HuH-7.5 (cell line): ENCODE results near the gene ZNF521.

Source experiments
- DNase-seq: peaks from one replicate; pipeline ENCODE4 v3.0.0; 2011; ENCODE audit warnings: low spot score

The ZNF521 gene

DNA sequence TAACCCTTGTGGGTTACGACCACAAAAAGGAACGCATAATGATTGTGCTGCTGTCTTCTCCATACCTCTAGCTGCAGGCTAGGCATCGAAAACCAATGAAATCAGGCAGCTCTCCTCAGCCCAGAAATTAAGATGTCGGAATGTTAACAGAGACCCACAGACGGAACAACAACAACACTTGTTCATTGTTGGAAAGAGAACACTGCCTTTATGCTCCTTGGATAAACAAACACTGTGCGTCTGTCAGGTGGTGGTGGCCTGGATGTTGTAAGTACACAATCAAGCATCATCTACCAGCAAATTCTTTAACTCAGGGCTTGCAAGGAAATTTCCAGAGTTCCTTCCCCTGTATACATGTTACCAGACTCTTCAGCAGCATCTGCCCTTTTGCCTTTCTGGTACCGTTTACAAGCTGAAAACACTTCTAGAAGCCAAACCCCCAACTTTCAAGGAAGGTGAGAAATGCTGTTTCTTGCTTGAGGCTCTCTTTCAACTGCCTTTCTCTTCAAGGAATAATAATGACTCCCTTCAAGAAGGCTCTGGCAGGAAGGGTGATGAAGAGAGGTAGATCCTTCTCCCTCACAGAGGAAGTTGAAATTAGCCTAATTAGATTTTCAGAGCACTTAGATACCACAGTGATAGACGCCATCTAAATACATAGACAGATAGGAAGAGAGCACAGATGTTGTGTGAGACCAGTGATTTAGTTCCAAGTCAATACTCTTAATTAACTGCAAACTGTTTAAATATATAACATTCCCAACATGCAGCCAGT is 332.7 kb downstream of the ZNF521 start:
- no peak for DNase-seq

DNA sequence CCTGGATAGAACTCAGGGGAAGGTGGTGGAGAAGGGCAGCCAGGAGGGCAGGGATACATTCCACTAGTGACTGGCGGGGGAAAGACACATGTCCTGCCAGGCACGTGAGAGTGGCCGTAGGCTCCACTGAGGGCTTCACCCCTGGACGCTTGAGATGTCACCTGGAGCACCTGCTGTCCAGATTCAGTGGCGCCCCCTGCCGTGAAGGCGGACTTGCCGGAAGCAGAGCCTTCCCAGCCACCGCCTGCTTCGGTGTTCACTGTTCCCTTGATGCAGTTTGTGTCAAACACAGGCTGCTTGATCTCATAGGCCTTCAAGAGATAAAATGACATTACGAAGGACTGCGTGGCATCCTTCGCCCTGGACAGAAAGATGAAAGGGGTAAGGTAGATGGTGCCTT is 335.3 kb downstream of the ZNF521 start:
- no peak for DNase-seq

DNA sequence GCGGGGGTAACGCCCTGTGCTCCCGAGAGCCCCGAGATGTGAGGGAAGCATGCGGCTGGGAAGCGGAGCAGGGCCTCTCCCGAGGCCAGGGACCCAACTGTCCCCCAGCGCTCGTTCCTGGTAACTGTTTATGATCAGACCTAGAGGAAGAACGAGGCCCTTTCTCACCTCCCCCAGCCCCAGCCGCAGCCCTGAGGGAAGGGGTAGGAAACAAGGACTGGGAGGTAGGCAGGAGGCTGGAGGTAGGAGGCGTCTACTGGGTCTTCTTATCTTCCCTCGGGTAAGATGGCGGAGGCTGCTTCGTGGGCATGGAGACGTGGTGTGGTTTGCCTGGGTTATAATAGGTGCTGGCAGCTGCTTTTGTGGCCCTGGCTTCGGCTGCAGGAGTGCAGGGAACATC is 335.8 kb downstream of the ZNF521 start:
- no peak for DNase-seq
